Ascending aorta (tissue), 2 donors: Measurements from ENCODE around the gene HYKK. TPM values are rescaled to one million over a fixed set of nuclear protein-coding genes. Genes with fewer than 3 reads are reported as not detected.

ENCODE experiments used
- DNase-seq, 2 donors: peaks; one replicate each; pipeline ENCODE4 v3.0.0-alpha.2; 2019; ENCODE audit warnings: low spot score in 2 of 2
- H3K27ac ChIP-seq, 2 donors: fragments of 200-600 bp; sonication (generic); one replicate each; pipeline ENCODE4 v1.5.1; 2016 to 2017; ENCODE audit warnings: mild to moderate bottlenecking in 1 of 2
- H3K27me3 ChIP-seq: fragments of 200-600 bp; sonication (generic); one replicate; pipeline ENCODE4 v1.5.1; 2017
- H3K36me3 ChIP-seq, 2 donors: fragments of 200-600 bp; sonication (generic); one replicate each; pipeline ENCODE4 v1.5.1; 2016
- H3K4me1 ChIP-seq, 2 donors: fragments of 200-600 bp; sonication (generic); one replicate each; pipeline ENCODE4 v1.5.1; 2016 to 2017; ENCODE audit warnings: mild to moderate bottlenecking in 1 of 2
- H3K4me3 ChIP-seq, 2 donors: fragments of 200-600 bp; sonication (generic); one replicate each; pipeline ENCODE4 v1.5.1; 2016 to 2017; ENCODE audit warnings: mild to moderate bottlenecking in 1 of 2
- H3K9me3 ChIP-seq, 2 donors: fragments of 200-600 bp; sonication (generic); one replicate each; pipeline ENCODE4 v1.5.1; 2016
- intact Hi-C: fragments of 100-400 bp; cut with DNase I; formaldehyde crosslinking; loops from one replicate; pipeline ENCODE4 v1.15.1; 2023
- total RNA-seq: library from RNA; depleted of rRNA; stranded (reverse); fragments of >200 nt; gene quantifications from one replicate; pipeline ENCODE4 v1.1.0, GENCODE V29; 2016
- TF ChIP-seq, protein P1 (sequence below), 3 experiments: fragments of 200-600 bp in 2 of 3; fragments of 450-650 bp in 1 of 3; sonication (generic) in 2 of 3; IDR thresholded peaks; one replicate each; pipeline ENCODE4 v1.5.1; 2016 to 2019; ENCODE audit warnings: antibody characterized with exemption in 3 of 3, mild to moderate bottlenecking in 1 of 3, moderate library complexity in 1 of 3

HYKK gene
- total RNA-seq, 1 donor from 2014 or later = 9.0 TPM

DNA sequence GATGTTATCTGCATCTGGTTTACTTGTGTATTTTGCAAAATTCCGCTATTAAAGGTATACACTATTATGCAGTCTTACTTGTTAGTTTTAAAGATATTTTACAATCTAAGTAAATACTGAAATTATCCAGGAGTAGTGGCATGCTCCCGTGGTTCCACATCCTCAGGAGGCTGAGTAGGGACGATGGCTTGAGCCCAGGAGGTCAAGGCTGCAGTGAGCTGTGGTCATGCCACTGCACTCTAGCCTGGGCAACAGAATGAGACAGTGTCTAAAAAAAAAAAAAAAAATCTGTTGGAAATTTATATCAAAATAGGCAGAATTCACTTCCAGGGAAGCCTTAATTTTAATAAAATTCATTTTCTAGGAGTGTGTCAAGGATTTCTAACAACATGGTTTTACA, 27.7 kb upstream of the HYKK start:
- Histone ChIP-seq H3K36me3 (peaks cover 46 to 67% of the 10 kb centered on the region in 2 donors), H3K4me1 (no peaks in the 10 kb centered on the region), H3K27me3 (no peaks in the 10 kb centered on the region), H3K27ac (no peak overlapping the region), H3K4me3 (no peak overlapping the region), H3K9me3 (no peaks in the 10 kb centered on the region)
- TF ChIP-seq, protein P1, sequence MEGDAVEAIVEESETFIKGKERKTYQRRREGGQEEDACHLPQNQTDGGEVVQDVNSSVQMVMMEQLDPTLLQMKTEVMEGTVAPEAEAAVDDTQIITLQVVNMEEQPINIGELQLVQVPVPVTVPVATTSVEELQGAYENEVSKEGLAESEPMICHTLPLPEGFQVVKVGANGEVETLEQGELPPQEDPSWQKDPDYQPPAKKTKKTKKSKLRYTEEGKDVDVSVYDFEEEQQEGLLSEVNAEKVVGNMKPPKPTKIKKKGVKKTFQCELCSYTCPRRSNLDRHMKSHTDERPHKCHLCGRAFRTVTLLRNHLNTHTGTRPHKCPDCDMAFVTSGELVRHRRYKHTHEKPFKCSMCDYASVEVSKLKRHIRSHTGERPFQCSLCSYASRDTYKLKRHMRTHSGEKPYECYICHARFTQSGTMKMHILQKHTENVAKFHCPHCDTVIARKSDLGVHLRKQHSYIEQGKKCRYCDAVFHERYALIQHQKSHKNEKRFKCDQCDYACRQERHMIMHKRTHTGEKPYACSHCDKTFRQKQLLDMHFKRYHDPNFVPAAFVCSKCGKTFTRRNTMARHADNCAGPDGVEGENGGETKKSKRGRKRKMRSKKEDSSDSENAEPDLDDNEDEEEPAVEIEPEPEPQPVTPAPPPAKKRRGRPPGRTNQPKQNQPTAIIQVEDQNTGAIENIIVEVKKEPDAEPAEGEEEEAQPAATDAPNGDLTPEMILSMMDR (IDR thresholded peaks at IDR 0.05) = no peak
- no peak for DNase-seq
- intact Hi-C loops = no loop called here

DNA sequence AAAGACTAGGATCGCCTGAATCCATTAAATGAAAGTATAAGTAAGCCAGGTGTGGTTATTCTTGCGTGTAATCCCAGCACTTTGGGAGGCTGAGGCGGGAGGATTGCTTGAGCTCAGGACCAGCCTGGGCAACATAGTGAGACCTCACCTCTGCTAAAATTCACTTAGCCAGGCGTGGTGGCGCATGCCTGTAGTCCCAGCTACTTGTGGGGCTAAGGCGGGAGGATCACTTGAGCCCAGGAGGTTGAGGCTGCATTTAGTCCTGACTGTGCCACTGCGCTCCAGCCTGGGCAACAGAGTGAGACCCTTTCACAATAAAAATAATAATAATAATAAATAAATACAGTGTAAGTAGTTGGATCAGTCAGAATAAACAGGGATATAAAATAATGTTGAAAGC, 25.5 kb upstream of the HYKK start:
- Histone ChIP-seq H3K36me3 (peaks cover 48 to 72% of the 10 kb centered on the region in 2 donors), H3K4me1 (no peaks in the 10 kb centered on the region), H3K4me3 (no peak overlapping the region), H3K9me3 (no peaks in the 10 kb centered on the region), H3K27me3 (no peaks in the 10 kb centered on the region), H3K27ac (no peak overlapping the region)
- TF ChIP-seq, protein P1 (IDR thresholded peaks at IDR 0.05) = no peak
- DNase-seq = no peak
- intact Hi-C loops = no loop called here

DNA sequence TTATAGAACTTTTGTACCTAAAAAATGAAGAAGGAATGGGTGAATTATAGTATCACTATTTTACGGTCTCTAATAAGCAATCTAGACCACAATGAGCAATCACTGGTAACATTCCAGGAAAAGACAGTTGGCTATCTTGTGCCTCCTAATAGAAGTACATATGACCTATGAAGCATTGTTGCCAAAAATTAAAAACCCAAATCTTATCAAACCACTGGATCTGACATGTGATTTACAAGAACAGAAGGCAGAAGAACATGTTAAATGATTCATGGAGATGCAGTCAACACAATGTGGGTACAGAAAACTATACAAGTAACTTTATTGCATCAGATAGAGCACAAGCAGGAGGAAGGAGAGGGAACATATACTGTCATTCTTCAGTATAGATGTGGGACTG, 14.5 kb upstream of the HYKK start:
- no peak for DNase-seq
- TF ChIP-seq, protein P1 (IDR thresholded peaks at IDR 0.05) = no peak
- Histone ChIP-seq H3K4me3 (no peak overlapping the region), H3K27ac (no peak overlapping the region), H3K4me1 (no peaks in the 10 kb centered on the region), H3K27me3 (no peaks in the 10 kb centered on the region), H3K9me3 (no peaks in the 10 kb centered on the region), H3K36me3 (peaks cover 70 to 91% of the 10 kb centered on the region in 2 donors)
- intact Hi-C loops = no loop called here

DNA sequence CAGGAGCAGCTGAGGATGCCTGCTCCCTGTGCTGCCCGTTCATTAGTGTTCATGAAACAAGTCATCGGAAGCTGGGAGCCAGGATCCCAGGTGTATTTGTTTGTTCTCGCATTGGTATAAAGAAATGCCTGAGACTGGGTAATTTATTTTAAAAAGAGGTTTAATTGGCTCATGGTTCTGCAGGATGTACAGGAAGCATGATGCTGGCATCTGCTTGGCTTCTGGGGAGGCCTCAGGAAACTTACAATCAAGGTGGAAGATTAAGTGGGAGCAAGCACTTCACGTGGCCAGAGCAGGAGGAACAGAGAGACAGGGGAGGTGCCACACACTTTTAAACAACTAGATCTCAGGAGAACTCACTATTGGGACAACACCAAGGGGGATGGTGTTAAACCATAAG, 5.5 kb upstream of the HYKK start:
- intact Hi-C loops = no loop called here
- Histone ChIP-seq H3K27ac (no peak overlapping the region), H3K9me3 (no peaks in the 10 kb centered on the region), H3K4me3 (no peak overlapping the region), H3K4me1 (no peaks in the 10 kb centered on the region), H3K27me3 (no peaks in the 10 kb centered on the region), H3K36me3 (peaks cover 14 to 28% of the 10 kb centered on the region in 2 donors)
- TF ChIP-seq, protein P1 (IDR thresholded peaks at IDR 0.05) = no peak
- no peak for DNase-seq

DNA sequence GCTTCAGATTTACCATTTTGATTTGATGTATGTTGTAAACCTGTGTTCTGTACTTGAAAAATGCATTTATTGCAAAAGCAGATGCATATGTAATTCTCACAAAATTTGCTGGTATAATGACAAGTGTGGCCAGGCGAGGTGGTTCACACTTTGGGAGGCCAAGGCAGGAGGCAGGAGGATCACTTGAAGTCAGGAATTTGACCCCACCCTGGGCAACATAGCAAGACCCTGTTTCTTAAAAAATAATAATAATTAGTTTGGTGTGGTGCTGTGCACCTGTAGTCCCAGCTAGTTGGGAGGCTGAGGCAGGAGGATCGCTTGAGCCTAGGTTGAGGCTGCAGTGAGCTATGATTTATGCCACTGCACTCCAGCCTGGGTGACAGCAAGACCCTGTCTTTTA, 4.7 kb upstream of the HYKK start:
- TF ChIP-seq, protein P1 (IDR thresholded peaks at IDR 0.05) = no peak

DNA sequence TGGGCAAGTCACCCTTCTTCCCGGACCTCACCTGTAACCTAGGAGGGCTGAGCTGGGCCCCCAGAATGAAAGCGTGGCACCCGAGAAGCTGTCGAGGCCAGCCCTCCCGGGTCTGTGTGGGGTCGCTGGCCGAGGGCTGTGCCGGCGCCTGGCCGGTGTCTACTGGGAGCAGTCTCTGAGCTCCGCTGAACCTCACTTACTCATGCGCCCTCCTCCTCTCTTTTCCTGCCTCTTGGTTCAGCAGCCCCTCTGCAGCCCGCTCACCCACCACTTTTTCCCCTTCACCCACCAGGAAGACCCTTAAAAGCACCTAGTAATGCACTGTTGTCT, 419 bp downstream of the HYKK start:
- Histone ChIP-seq H3K9me3 (no peaks in the 10 kb centered on the region), H3K27me3 (no peaks in the 10 kb centered on the region), H3K4me3 (peak overlapping the region; percentile 61 to 76), H3K27ac (peak overlapping the region in 1 of 2 donors; percentile 39), H3K36me3 (no peaks in the 10 kb centered on the region), H3K4me1 (peaks cover 0 to 4% of the 10 kb centered on the region in 2 donors)
- intact Hi-C loops = loop anchor here (1.0 to 5.0 kb wide), 3 partner anchors 33 to 360 kb away; partner anchors contain the start of genes IDH3A, IREB2 and PSMA4
- TF ChIP-seq, protein P1 (IDR thresholded peaks at IDR 0.05) = no peak
- no peak for DNase-seq

More for the DNA sequence above, 4.7 kb upstream of the HYKK start:
- peaks cover 9 to 20% of the 10 kb centered on the region in 2 donors for H3K36me3 ChIP-seq
- intact Hi-C loops = no loop called here
- H3K27ac ChIP-seq = no peak overlapping the region
- DNase-seq = no peak
- no peak overlapping the region for H3K4me3 ChIP-seq
- H3K9me3 ChIP-seq = no peaks in the 10 kb centered on the region
- no peaks in the 10 kb centered on the region for H3K27me3 ChIP-seq
- H3K4me1 ChIP-seq = no peaks in the 10 kb centered on the region
